Measurements from ENCODE around the gene EXPH5. TPM values are rescaled to one million over a fixed set of nuclear protein-coding genes. Genes with fewer than 3 reads are reported as not detected.
A peak's percentile ranks its signal among the peaks of the same experiment; 100 is the strongest.

Gene EXPH5
- total and polyA plus RNA-seq, 2 of the 8 experiments (the other 6 are each of a cell fraction or from before 2014, with no cell fraction given), result 1.1 to 11.5 TPM

DNA sequence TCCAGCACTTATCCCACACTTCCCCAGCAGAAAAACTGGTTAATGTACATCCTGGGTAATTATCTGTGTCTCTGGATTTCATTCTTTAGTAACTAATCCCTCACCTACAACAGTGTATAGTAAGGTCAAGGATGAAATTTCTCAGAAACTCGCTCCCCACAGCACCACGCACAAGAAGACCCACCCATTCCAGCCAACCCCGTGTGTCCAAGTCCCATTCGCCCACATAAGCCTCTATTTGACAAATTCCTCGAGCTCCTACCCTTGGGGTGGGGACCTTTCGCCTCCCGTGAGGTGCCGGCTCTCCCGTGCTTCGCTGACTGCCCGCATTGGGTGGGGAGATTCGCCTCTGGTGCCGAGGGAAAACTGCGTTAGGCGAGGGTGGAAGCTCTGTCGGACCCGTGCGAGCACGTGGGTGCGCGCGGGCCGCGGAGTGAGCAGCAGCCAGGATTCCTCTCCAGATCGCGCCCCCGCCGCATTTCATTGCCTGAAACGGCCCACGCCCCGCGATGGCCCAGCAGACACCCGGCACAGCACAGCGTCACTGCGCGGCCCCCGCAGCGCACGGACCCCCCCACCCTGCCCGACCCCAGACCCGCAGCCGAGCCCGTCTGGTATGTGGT lies 866 bp downstream of the EXPH5 start (continued):
- no peak for TF ChIP-seq SIN3A (conservative IDR thresholded peaks at IDR 0.05 in 1 of 2, IDR thresholded peaks at IDR 0.05 in 1 of 2; ENCODE audit: low read depth in 1 of 2, low read length in 2 of 2)
- TF ChIP-seq, protein P1, sequence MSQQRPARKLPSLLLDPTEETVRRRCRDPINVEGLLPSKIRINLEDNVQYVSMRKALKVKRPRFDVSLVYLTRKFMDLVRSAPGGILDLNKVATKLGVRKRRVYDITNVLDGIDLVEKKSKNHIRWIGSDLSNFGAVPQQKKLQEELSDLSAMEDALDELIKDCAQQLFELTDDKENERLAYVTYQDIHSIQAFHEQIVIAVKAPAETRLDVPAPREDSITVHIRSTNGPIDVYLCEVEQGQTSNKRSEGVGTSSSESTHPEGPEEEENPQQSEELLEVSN (IDR thresholded peaks at IDR 0.05), result peak; percentile 83
- peak in 1 of 2 experiments; percentile 14; a peak in 1 of 3 replicates for TF ChIP-seq POLR2A (IDR thresholded peaks at IDR 0.05; ENCODE audit: control extremely low read depth in 1 of 2, low read depth in 2 of 2, low read length in 2 of 2)
